Putamen (tissue), 1 donor: ENCODE data around the gene COL5A1.

ENCODE experiments used
- DNase-seq: peaks from one replicate; pipeline ENCODE4 v3.0.0-alpha.2; 2016; ENCODE audit warnings: low spot score

COL5A1 gene

GRCh38 chr9:134880484-134881312, 239.1 kb downstream of the COL5A1 start, which contains the start of gene FCN2:
Gene FCN2, plus strand, starts transcription at chr9:134880810. Its CDS starts 12 bp downstream, at chr9:134880822.
- no peak for DNase-seq

GRCh38 chr9:134881313-134881670, 239.7 kb downstream of the COL5A1 start:
- no peak for DNase-seq

DNA sequence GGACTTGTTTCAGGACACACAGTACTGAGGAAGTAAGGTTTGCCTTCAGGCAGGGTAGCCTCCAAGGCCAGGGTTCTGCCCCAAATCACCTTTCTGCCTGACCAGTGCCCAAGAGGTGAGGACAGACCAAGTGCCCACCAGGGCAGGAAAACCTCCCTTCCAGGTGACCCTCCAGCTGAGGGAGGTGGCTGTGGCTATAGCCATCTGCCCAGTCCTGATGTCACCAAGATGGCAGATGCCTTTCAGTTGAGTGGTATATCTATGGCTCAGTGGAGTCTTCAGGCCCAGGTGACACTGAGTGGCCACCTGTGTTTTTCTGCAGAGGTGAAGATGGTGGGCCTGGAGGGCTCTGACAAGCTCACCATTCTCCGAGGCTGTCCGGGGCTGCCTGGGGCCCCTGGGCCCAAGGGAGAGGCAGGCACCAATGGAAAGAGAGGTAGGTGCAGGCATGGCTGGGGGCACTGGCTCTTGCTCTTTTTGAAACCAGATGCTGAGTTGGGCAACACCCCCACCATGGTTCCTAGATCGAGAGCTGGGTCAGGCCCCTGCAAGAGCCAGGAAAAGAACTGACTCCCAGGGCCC, 240.7 kb downstream of the COL5A1 start:
- DNase-seq, result no peak

DNA sequence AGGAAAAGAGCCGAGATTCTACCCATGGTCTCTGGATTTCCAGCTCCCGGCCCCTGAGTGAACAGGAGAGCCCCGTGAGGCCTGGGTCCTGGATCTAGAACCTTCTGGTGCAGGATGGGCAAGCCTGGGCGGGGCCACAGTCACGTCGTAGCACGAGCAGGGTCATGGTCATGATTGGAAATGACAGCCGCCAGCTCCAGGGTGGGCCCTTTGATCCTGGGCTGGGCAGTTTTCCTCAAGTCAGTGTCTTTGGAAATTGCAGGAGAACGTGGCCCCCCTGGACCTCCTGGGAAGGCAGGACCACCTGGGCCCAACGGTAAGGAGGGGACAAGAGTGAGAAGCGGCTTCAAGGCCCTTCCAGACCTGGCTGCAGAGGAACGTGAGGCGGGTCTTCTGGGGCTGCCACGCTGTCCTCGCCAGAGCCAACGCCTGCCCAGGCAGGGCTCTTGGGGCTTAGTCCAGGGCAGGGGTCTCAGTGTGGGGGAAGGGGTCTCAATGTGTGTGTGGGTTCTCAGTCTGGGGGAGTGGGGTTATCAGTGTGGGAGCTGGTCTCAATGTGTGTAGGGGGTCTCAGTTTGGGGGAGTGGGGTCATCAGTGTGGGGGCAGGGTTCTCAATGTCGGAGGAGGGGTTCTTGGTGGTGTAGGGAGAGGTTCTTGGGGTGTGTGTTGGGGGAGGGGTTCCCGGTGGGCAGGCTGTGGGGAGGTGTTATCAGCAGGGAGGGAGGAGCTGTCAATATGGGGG, 241.6 kb downstream of the COL5A1 start:
- DNase-seq, result no peak

DNA sequence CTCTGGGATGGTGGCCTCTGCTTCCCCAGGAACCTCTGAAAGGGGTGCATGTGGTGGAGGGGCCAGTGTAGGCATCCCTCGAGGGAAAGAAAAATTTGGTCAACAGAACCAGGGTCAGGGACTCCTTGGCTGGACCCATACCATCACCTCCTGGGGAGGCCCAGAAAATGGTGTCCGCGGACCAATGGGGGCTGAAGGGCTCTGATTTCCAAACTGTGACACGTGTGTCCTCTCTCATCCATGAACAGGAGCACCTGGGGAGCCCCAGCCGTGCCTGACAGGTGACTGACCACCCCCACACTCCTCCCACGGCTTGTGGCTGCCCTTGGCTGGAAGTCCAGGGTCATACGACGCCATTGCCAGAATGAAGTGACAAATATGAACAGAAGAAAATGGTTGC, 242.9 kb downstream of the COL5A1 start:
- no peak for DNase-seq

- DNase-seq, result no peak
Measured at GRCh38 chr9:134885001-134885678, 243.5 kb downstream of the COL5A1 start.

- DNase-seq, result no peak
Measured at GRCh38 chr9:134885679-134886412, 244.2 kb downstream of the COL5A1 start.

DNA sequence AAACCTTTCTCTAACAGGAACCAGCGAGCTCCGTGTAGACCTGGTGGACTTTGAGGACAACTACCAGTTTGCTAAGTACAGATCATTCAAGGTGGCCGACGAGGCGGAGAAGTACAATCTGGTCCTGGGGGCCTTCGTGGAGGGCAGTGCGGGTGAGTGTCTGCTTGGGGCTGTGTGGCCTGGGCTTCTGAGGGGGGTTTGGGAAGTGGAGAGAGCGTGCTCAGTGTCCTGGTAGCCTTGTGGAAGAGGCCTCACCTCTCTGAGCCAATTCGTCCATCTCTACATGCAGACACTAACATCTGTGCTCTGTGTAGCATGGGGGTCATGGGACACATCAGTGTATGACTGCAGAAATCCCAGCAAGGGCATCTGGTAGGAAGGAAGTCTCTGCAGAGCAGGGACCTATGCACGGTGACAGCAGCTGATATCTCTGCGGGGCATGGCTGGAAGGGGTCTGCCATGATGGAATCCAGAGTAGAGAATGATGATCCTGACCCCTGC, 244.9 kb downstream of the COL5A1 start:
- DNase-seq, result no peak

GRCh38 chr9:134887219-134887618, 245.6 kb downstream of the COL5A1 start:
- no peak for DNase-seq

GRCh38 chr9:134887686-134888602, 246.3 kb downstream of the COL5A1 start:
- DNase-seq, result no peak

- DNase-seq, result no peak
Measured at GRCh38 chr9:134888603-134889190, 247.1 kb downstream of the COL5A1 start.

DNA sequence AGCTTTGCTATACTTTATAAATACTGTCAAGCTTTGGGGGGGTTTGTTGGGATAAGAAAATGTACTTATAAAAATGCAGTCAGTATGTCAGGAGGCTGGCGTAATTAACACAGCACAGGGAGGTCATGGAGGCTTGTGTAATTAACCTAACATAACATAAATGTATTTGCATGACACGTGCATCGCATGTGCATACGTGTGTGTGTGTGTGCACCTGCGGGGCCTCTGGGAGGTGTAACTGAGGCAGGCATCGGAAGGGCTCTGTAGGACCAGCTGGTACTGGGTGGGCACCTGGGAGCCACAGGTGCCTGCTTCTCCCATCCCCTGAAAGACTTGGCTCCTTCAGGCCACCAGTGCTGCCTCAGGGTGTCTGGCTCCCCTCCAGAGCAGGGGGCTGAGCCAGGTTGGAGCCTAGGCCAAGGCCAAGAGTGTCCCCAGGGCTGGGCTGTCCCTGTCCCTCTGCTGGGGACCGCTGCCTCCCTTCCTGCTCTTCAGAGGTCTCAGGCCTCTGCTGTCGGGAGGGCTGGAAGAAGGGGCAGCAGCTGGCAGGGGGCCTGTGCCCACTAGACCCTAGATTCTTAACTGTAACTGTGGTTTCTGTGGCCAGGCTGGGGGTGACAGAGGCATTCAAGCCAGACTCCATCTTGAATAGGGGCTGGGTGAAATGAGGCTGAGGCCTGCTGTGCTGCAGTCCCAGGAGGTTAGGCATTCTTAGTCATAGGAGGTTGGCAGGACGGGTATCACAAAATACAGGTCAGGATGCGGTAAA, 248.0 kb downstream of the COL5A1 start:
- no peak for DNase-seq

DNA sequence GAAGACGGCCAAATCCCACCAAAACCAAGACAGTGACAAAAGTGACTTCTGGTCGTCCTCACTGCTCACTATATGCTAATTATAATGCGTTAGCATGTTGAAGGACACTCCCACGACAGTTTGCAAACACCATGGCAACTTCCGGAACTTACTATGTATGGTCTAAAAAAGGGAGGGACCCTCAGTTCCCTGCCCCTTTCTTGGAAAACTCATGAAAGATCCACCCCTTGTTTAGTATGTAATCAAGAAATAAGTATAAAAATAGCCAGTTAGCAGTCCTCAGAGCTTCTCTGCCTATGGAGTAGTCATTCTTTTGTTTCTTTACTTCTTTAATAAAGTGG, 248.5 kb downstream of the COL5A1 start:
- no peak for DNase-seq

GRCh38 chr9:134891053-134891452, 249.4 kb downstream of the COL5A1 start:
- DNase-seq, result no peak

- DNase-seq, result no peak
Measured at GRCh38 chr9:134891713-134892112, 250.1 kb downstream of the COL5A1 start.

- DNase-seq, result no peak
Measured at GRCh38 chr9:134892221-134892620, 250.6 kb downstream of the COL5A1 start.

DNA sequence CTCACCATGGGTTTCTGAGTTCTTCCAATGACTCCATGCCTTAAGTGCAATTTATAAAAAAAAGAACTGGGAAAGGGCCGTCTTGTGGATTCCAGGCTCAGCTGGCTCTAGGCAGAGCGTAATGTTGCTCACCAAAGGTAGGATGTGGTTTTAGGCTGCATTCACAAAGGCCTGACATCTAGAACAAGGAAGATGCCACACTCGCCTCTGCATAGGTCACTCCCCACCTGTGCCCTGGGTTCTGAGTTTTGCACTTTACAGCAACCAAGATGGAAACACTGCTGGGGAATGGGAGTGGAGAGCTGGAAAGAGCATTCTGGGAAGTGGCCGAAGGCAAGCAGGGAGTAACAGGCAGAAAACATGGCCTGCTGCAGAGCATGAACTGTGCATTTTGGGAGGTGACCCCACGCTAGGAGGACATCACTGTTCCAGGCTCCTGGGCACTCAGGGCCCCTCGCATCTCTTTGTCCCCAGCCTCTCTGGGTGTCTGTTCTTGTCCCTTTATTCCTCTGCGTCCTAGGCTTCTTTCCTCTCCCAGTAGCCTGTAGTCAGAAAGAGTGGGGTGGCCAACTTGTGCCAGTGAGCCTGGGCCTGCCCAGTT, 251.3 kb downstream of the COL5A1 start:
- DNase-seq, result no peak
